Mesendoderm (in vitro differentiated cells): ENCODE measurements around the gene ECE1.

Experiments
- DNase-seq: peaks from one replicate; pipeline ENCODE4 v3.0.0; 2013
- H2AK5ac ChIP-seq: 2 replicates; pipeline ENCODE4 v1.6.1; 2013; ENCODE audit warnings: low read length, inconsistent platforms
- H2BK120ac ChIP-seq: 2 replicates; pipeline ENCODE4 v1.6.1; 2013; ENCODE audit warnings: low read depth, mild to moderate bottlenecking, low read length, moderate library complexity, mixed read lengths
- H2BK15ac ChIP-seq: replicated peaks from 2 replicates; pipeline ENCODE4 v1.6.1; 2013; ENCODE audit warnings: low read depth, mild to moderate bottlenecking, moderate library complexity
- H2BK5ac ChIP-seq: 2 replicates; pipeline ENCODE4 v1.6.1; 2013; ENCODE audit warnings: low read length, inconsistent platforms
- H3K18ac ChIP-seq: 2 replicates; pipeline ENCODE4 v1.6.1; 2013; ENCODE audit warnings: mild to moderate bottlenecking, low read length, mixed read lengths
- H3K23ac ChIP-seq: one replicate; pipeline ENCODE4 v1.6.1; 2013; ENCODE audit warnings: low read length
- H3K27ac ChIP-seq: 2 replicates; pipeline ENCODE4 v1.5.1; 2013; ENCODE audit warnings: low read depth, mild to moderate bottlenecking, inconsistent platforms, low read length, moderate library complexity
- H3K27me3 ChIP-seq: 2 replicates; pipeline ENCODE4 v1.6.1; 2013; ENCODE audit warnings: low read length, control low read depth, mild to moderate bottlenecking, inconsistent platforms; ENCODE audit not compliant: insufficient read depth, poor library complexity
- H3K36me3 ChIP-seq: 2 replicates; pipeline ENCODE4 v1.6.1; 2013; ENCODE audit warnings: low read length, inconsistent platforms; ENCODE audit not compliant: control insufficient read depth, insufficient read depth
- H3K4ac ChIP-seq: one replicate; pipeline ENCODE4 v1.6.1; 2013; ENCODE audit warnings: low read depth, mild to moderate bottlenecking, low read length, moderate library complexity
- H3K4me1 ChIP-seq: 2 replicates; pipeline ENCODE4 v1.6.1; 2013; ENCODE audit warnings: low read depth, low read length, inconsistent platforms; ENCODE audit not compliant: control insufficient read depth
- H3K4me2 ChIP-seq: 2 replicates; pipeline ENCODE4 v1.6.1; 2013; ENCODE audit warnings: low read length
- H3K4me3 ChIP-seq: 2 replicates; pipeline ENCODE4 v1.5.1; 2013; ENCODE audit warnings: mild to moderate bottlenecking, low read length
- H3K56ac ChIP-seq: one replicate; pipeline ENCODE4 v1.6.1; 2013; ENCODE audit warnings: low read length
- H3K79me1 ChIP-seq: 2 replicates; pipeline ENCODE4 v1.6.1; 2013; ENCODE audit warnings: low read length, inconsistent platforms
- H3K79me2 ChIP-seq: 2 replicates; pipeline ENCODE4 v1.6.1; 2013; ENCODE audit warnings: mild to moderate bottlenecking, low read length; ENCODE audit not compliant: control insufficient read depth, insufficient read depth
- H3K9ac ChIP-seq: 2 replicates; pipeline ENCODE4 v1.6.1; 2013; ENCODE audit warnings: low read length, inconsistent platforms
- H4K5ac ChIP-seq: one replicate; pipeline ENCODE4 v1.6.1; 2013; ENCODE audit warnings: low read length
- H4K8ac ChIP-seq: one replicate; pipeline ENCODE4 v1.6.1; 2013; ENCODE audit warnings: low read depth, mild to moderate bottlenecking, control low read depth, low read length, moderate library complexity
- WGBS: extraction: QIAGEN DNeasy Blood & Tissue Kit; methylation state at CpG from one replicate; pipeline ENCODE4 v1.1.7; 2013; ENCODE audit warnings: low lambda C conversion rate, missing lambda C conversion rate; ENCODE audit not compliant: insufficient coverage; ENCODE audit errors: extremely low coverage; 5-methylcytosine and 5-hydroxymethylcytosine counted together

Gene ECE1

GRCh38 chr1:21244154-21244553 is 46.1 kb downstream of the ECE1 start:
- no peak overlapping the region for H3K4me2 ChIP-seq

GRCh38 chr1:21242846-21243245 is 47.4 kb downstream of the ECE1 start:
- Histone ChIP-seq H3K18ac (no peak overlapping the region), H3K27ac (no peak overlapping the region), H4K5ac (no peak overlapping the region), H3K23ac (no peak overlapping the region), H3K79me2 (no peaks in the 10 kb centered on the region), H3K4me2 (no peak overlapping the region), H2BK15ac (no peak overlapping the region), H3K9ac (no peak overlapping the region), H3K27me3 (no peaks in the 10 kb centered on the region), H3K56ac (no peak overlapping the region), H2AK5ac (no peak overlapping the region), H2BK5ac (no peak overlapping the region), H3K4me3 (no peak overlapping the region), H3K79me1 (no peaks in the 10 kb centered on the region), H3K4me1 (no peaks in the 10 kb centered on the region), H4K8ac (no peak overlapping the region), H3K36me3 (no peaks in the 10 kb centered on the region), H3K4ac (no peak overlapping the region), H2BK120ac (no peak overlapping the region)
- no peak for DNase-seq
- WGBS = no CpG with 5 or more reads among the region's 4 CpGs

More at GRCh38 chr1:21244154-21244553, 46.1 kb downstream of the ECE1 start:
- Histone ChIP-seq H4K5ac (no peak overlapping the region), H3K18ac (no peak overlapping the region), H3K9ac (no peak overlapping the region), H4K8ac (no peak overlapping the region), H3K27me3 (no peaks in the 10 kb centered on the region), H3K56ac (no peak overlapping the region), H2AK5ac (no peak overlapping the region), H3K23ac (no peak overlapping the region), H3K4ac (no peak overlapping the region), H3K36me3 (no peaks in the 10 kb centered on the region), H3K4me1 (no peaks in the 10 kb centered on the region), H2BK120ac (no peak overlapping the region), H2BK5ac (no peak overlapping the region), H3K79me2 (no peaks in the 10 kb centered on the region), H3K27ac (no peak overlapping the region), H3K4me3 (no peak overlapping the region), H3K79me1 (no peaks in the 10 kb centered on the region), H2BK15ac (no peak overlapping the region)
- no CpG with 5 or more reads among the region's 10 CpGs for WGBS
- DNase-seq = no peak

- no CpG with 5 or more reads among the region's 12 CpGs for WGBS
- Histone ChIP-seq H4K8ac (no peak overlapping the region), H3K27me3 (no peaks in the 10 kb centered on the region), H3K4me3 (no peak overlapping the region), H3K18ac (no peak overlapping the region), H2BK15ac (no peak overlapping the region), H3K4me1 (no peaks in the 10 kb centered on the region), H3K4ac (no peak overlapping the region), H4K5ac (no peak overlapping the region), H3K27ac (peak overlapping the region; percentile 38), H3K56ac (peak overlapping the region; percentile 57), H3K9ac (no peak overlapping the region), H3K4me2 (no peak overlapping the region), H3K79me2 (no peaks in the 10 kb centered on the region), H3K23ac (no peak overlapping the region), H2BK120ac (no peak overlapping the region), H2BK5ac (no peak overlapping the region), H2AK5ac (no peak overlapping the region), H3K79me1 (no peaks in the 10 kb centered on the region), H3K36me3 (no peaks in the 10 kb centered on the region)
- DNase-seq = peak; percentile 79
Measured at GRCh38 chr1:21241771-21242581, 48.3 kb downstream of the ECE1 start.

GRCh38 chr1:21240706-21241105 is 49.6 kb downstream of the ECE1 start:
- no peak overlapping the region for H3K18ac ChIP-seq
- no peak overlapping the region for H2AK5ac ChIP-seq
- no peak overlapping the region for H3K4me2 ChIP-seq
- H3K56ac ChIP-seq = no peak overlapping the region
- no peak overlapping the region for H3K9ac ChIP-seq
- H3K27ac ChIP-seq = no peak overlapping the region
- H3K36me3 ChIP-seq = no peaks in the 10 kb centered on the region
- H3K4me3 ChIP-seq = no peak overlapping the region
- H3K4me1 ChIP-seq = no peaks in the 10 kb centered on the region
- H3K27me3 ChIP-seq = no peaks in the 10 kb centered on the region
- no peak overlapping the region for H3K4ac ChIP-seq
- H2BK15ac ChIP-seq = no peak overlapping the region
- H4K5ac ChIP-seq = no peak overlapping the region
- no peaks in the 10 kb centered on the region for H3K79me2 ChIP-seq
- no peak overlapping the region for H3K23ac ChIP-seq
- no peak overlapping the region for H4K8ac ChIP-seq
- no peak overlapping the region for H2BK120ac ChIP-seq
- no peak for DNase-seq
- H3K79me1 ChIP-seq = no peaks in the 10 kb centered on the region
- WGBS = no CpG with 5 or more reads among the region's 10 CpGs
- H2BK5ac ChIP-seq = no peak overlapping the region

- H3K23ac ChIP-seq = no peak overlapping the region
- no peak overlapping the region for H2BK120ac ChIP-seq
- no peak overlapping the region for H3K4me2 ChIP-seq
- no peaks in the 10 kb centered on the region for H3K79me1 ChIP-seq
- no peak overlapping the region for H2BK15ac ChIP-seq
- WGBS = no CpG with 5 or more reads among the region's 10 CpGs
- H4K5ac ChIP-seq = no peak overlapping the region
- no peak overlapping the region for H2AK5ac ChIP-seq
- no peaks in the 10 kb centered on the region for H3K79me2 ChIP-seq
- H3K36me3 ChIP-seq = no peaks in the 10 kb centered on the region
- no peak overlapping the region for H3K56ac ChIP-seq
- H4K8ac ChIP-seq = no peak overlapping the region
- H3K27me3 ChIP-seq = no peaks in the 10 kb centered on the region
- no peaks in the 10 kb centered on the region for H3K4me1 ChIP-seq
- no peak overlapping the region for H3K27ac ChIP-seq
- no peak overlapping the region for H3K18ac ChIP-seq
- no peak for DNase-seq
- no peak overlapping the region for H3K4ac ChIP-seq
- H3K4me3 ChIP-seq = no peak overlapping the region
- no peak overlapping the region for H3K9ac ChIP-seq
- H2BK5ac ChIP-seq = no peak overlapping the region
Measured at GRCh38 chr1:21239221-21239620, 51.0 kb downstream of the ECE1 start.
